H1 (cell line): ENCODE measurements around the gene CEP95. TPM values are rescaled to one million over a fixed set of nuclear protein-coding genes. Genes with fewer than 3 reads are reported as not detected.

ENCODE experiments used
- CTCF ChIA-PET: fragments of 300-600 bp; sonication (Branson Sonifier 250); formaldehyde crosslinking; loops from one replicate; lab custom pipeline; 2021; ENCODE audit not compliant: partially characterized antibody; lab: Charles Lee
- POLR2A ChIA-PET: fragments of 300-600 bp; sonication (Branson Sonifier 250); formaldehyde crosslinking; loops from one replicate; lab custom pipeline; 2021; ENCODE audit warnings: inconsistent platforms; ENCODE audit not compliant: partially characterized antibody; lab: Charles Lee
- DNase-seq, 2 experiments: peaks; one replicate each; pipeline versions ENCODE4 v3.0.0 to v3.0.0-alpha.2; 2010 to 2022; ENCODE audit warnings: low spot score in 2 of 2, low read depth in 1 of 2, mixed read lengths in 1 of 2
- FAIRE-seq: peaks from 2 replicates; lab custom pipeline; 2011; peaks lifted over from hg19 to GRCh38; lab: Jason Lieb, UNC
- H2AFZ ChIP-seq: 2 replicates; pipeline ENCODE4 v1.8.1; 2012; ENCODE audit warnings: low read length, inconsistent platforms
- H2AK5ac ChIP-seq: 2 replicates; pipeline ENCODE4 v1.6.1; 2013; ENCODE audit warnings: low read depth, low read length
- H2BK120ac ChIP-seq: replicated peaks from 2 replicates; pipeline ENCODE3; 2013; ENCODE audit warnings: low read depth, low read length, inconsistent platforms
- H2BK12ac ChIP-seq: 2 replicates; pipeline ENCODE4 v1.6.1; 2013; ENCODE audit warnings: low read depth, low read length
- H2BK15ac ChIP-seq: 2 replicates; pipeline ENCODE4 v1.6.1; 2013; ENCODE audit warnings: low read length
- H2BK20ac ChIP-seq: 2 replicates; pipeline ENCODE4 v1.6.1; 2013; ENCODE audit warnings: low read length
- H2BK5ac ChIP-seq: 2 replicates; pipeline ENCODE4 v1.6.1; 2013; ENCODE audit warnings: low read depth, low read length
- H3K14ac ChIP-seq: 2 replicates; pipeline ENCODE4 v1.6.1; 2013; ENCODE audit warnings: inconsistent platforms; ENCODE audit not compliant: insufficient read length
- H3K18ac ChIP-seq: 2 replicates; pipeline ENCODE4 v1.6.1; 2013; ENCODE audit warnings: low read length; ENCODE audit errors: extremely low read depth
- H3K23ac ChIP-seq: 2 replicates; pipeline ENCODE4 v1.6.1; 2013; ENCODE audit warnings: inconsistent platforms; ENCODE audit not compliant: insufficient read length
- H3K23me2 ChIP-seq: 2 replicates; pipeline ENCODE4 v1.6.1; 2013; ENCODE audit warnings: low read depth, low read length
- H3K27ac ChIP-seq: 2 replicates; pipeline ENCODE4 v1.6.1; 2011; ENCODE audit warnings: low read depth, low read length, inconsistent platforms
- H3K27me3 ChIP-seq, 4 experiments: replicated peaks in 1 of 4; 1 replicate in 1 of 4; 2 replicates in 3 of 4; pipeline versions ENCODE4 v1.6.1 to v1.8.1; 2011 to 2013; ENCODE audit warnings: low read length in 3 of 4, mild to moderate bottlenecking in 3 of 4, inconsistent platforms in 2 of 4, mixed read lengths in 2 of 4, moderate library complexity in 1 of 4; ENCODE audit not compliant: control insufficient read depth in 3 of 4, insufficient read depth in 3 of 4; ENCODE audit errors: extremely low read depth in 1 of 4
- H3K36me3 ChIP-seq, 4 experiments: 2 replicates each; pipeline versions ENCODE4 v1.6.1 to v1.8.1; 2011 to 2013; ENCODE audit warnings: mild to moderate bottlenecking in 4 of 4, low read length in 3 of 4, moderate library complexity in 2 of 4, control low read depth in 1 of 4, inconsistent platforms in 1 of 4; ENCODE audit not compliant: insufficient read depth in 4 of 4, control insufficient read depth in 2 of 4
- H3K4ac ChIP-seq: replicated peaks from 2 replicates; pipeline ENCODE3; 2013; ENCODE audit warnings: low read length, low read depth, mixed read lengths, inconsistent platforms; ENCODE audit not compliant: insufficient read length
- H3K4me1 ChIP-seq, 4 experiments: replicated peaks in 1 of 4; 1 replicate in 1 of 4; 2 replicates in 3 of 4; pipeline versions ENCODE4 v1.6.1 to v1.8.1; 2011 to 2013; ENCODE audit warnings: low read length in 3 of 4, inconsistent platforms in 2 of 4, mixed read lengths in 1 of 4; ENCODE audit not compliant: insufficient read depth in 4 of 4, control insufficient read depth in 3 of 4
- H3K4me2 ChIP-seq, 2 experiments: 2 replicates each; pipeline versions ENCODE4 v1.6.1 to v1.8.1; 2011 to 2013; ENCODE audit warnings: low read depth in 2 of 2, low read length in 2 of 2, control low read depth in 1 of 2, inconsistent platforms in 1 of 2, mild to moderate bottlenecking in 1 of 2; ENCODE audit not compliant: insufficient read depth in 1 of 2
- H3K4me3 ChIP-seq, 4 experiments: fragments of 200-600, 300-600 bp in 1 of 4; sonication (generic), shearing (Covaris generic), sonication (Bioruptor Twin) in 1 of 4; 2 replicates each; pipeline versions ENCODE4 v1.5.1 to v1.8.1; 2011 to 2016; ENCODE audit warnings: low read length in 4 of 4, low read depth in 3 of 4, control low read depth in 2 of 4, inconsistent platforms in 2 of 4, mild to moderate bottlenecking in 2 of 4, mixed read lengths in 1 of 4, moderate library complexity in 1 of 4; ENCODE audit not compliant: insufficient read depth in 2 of 4; ENCODE audit errors: extremely low read depth in 1 of 4
- H3K56ac ChIP-seq: replicated peaks from 2 replicates; pipeline ENCODE3; 2013; ENCODE audit warnings: low read depth, mild to moderate bottlenecking, mixed read lengths, low read length, inconsistent platforms; ENCODE audit not compliant: insufficient read length
- H3K79me1 ChIP-seq: 2 replicates; pipeline ENCODE4 v1.6.1; 2013; ENCODE audit warnings: low read depth, low read length, control low read depth
- H3K79me2 ChIP-seq, 2 experiments: 2 replicates each; pipeline versions ENCODE4 v1.6.1 to v1.8.1; 2012 to 2013; ENCODE audit warnings: low read length in 2 of 2, mild to moderate bottlenecking in 2 of 2, inconsistent platforms in 1 of 2; ENCODE audit not compliant: insufficient read depth in 2 of 2, control insufficient read depth in 1 of 2
- H3K9ac ChIP-seq, 4 experiments: replicated peaks in 1 of 4; 1 replicate in 1 of 4; 2 replicates in 3 of 4; pipeline versions ENCODE4 v1.6.1 to v1.8.1; 2011 to 2013; ENCODE audit warnings: low read depth in 3 of 4, low read length in 3 of 4, control low read depth in 2 of 4, mild to moderate bottlenecking in 2 of 4, moderate library complexity in 2 of 4, inconsistent platforms in 1 of 4; ENCODE audit errors: extremely low read depth in 1 of 4
- H3K9me3 ChIP-seq, 2 experiments: 2 replicates each; pipeline versions ENCODE4 v1.6.1 to v1.8.1; 2012 to 2013; ENCODE audit warnings: mild to moderate bottlenecking in 2 of 2, moderate library complexity in 2 of 2, control low read depth in 1 of 2, inconsistent platforms in 1 of 2, low read depth in 1 of 2, low read length in 1 of 2, mixed read lengths in 1 of 2; ENCODE audit not compliant: insufficient read depth in 2 of 2
- H4K20me1 ChIP-seq, 2 experiments: replicated peaks in 1 of 2; 2 replicates each; pipeline versions ENCODE3 to v1.8.1; 2011 to 2013; ENCODE audit warnings: inconsistent platforms in 2 of 2, low read length in 2 of 2, mild to moderate bottlenecking in 1 of 2; ENCODE audit not compliant: insufficient read depth in 2 of 2, control insufficient read depth in 1 of 2
- H4K5ac ChIP-seq: 2 replicates; pipeline ENCODE4 v1.6.1; 2013; ENCODE audit warnings: low read length, low read depth, mixed read lengths, inconsistent platforms; ENCODE audit not compliant: insufficient read length
- H4K8ac ChIP-seq: 2 replicates; pipeline ENCODE4 v1.8.0; 2013; ENCODE audit warnings: mild to moderate bottlenecking, moderate library complexity, low read length, inconsistent platforms; ENCODE audit not compliant: insufficient read depth; ENCODE audit errors: extremely low read depth
- H4K91ac ChIP-seq: replicated peaks from 2 replicates; pipeline ENCODE3; 2013; ENCODE audit warnings: low read length, mixed read lengths, inconsistent platforms; ENCODE audit not compliant: insufficient read length
- WGBS, 2 experiments: shearing (Covaris generic) in 1 of 2; methylation state at CpG; one replicate each; pipeline versions ENCODE4 v1.1.6 to v1.1.7; 2013 to 2015; ENCODE audit warnings: low lambda C conversion rate in 2 of 2, mixed read lengths in 2 of 2, inconsistent platforms in 1 of 2, low coverage in 1 of 2, missing lambda C conversion rate in 1 of 2; ENCODE audit not compliant: insufficient replicate concordance in 2 of 2, insufficient coverage in 1 of 2, insufficient read length in 1 of 2; ENCODE audit errors: extremely low coverage in 1 of 2, missing lambda C conversion rate in 1 of 2; 5-methylcytosine and 5-hydroxymethylcytosine counted together
- polyA plus RNA-seq, 7 experiments: library from polyadenylated mRNA; depleted of rRNA in 3 of 7; stranded (reverse) in 5 of 7; unstranded in 2 of 7; fragments of >200 nt in 5 of 7; fragments of 200-250 nt in 2 of 7; gene quantifications; 1 replicate in 5 of 7; 2 replicates in 1 of 7; 4 replicates in 1 of 7; pipeline versions ENCODE4 v1.2.1 to v1.2.3, GENCODE V29; 2011 to 2013; ENCODE audit warnings: missing spikeins in 2 of 7, mixed read lengths in 2 of 7
- total RNA-seq: library from RNA; stranded (reverse); fragmentation: NEBNext Ultra II Directional; extraction: Animal tissue kit (Norgen Biotek cat#: 25700); gene quantifications from 2 replicates; pipeline ENCODE4 v1.2.1, GENCODE V29; 2021

Gene CEP95
- total and polyA plus RNA-seq, 2 of the 8 experiments (the other 6 are each of a cell fraction or from before 2014, with no cell fraction given): 22.3 to 51.5 TPM

- H3K9ac ChIP-seq: no peak overlapping the region
- ChIA-PET POLR2A (interaction anchor here (2.1 to 2.5 kb wide), 2 partner anchors 11 to 30 kb away, joined by 7 to 26 read pairs; partner anchors contain the start of gene POLG2), CTCF (interaction anchor here (2.4 kb wide), 1 partner anchor 17 kb away, joined by 11 read pairs; no protein-coding TSS in a partner anchor)
- H3K56ac ChIP-seq: no peak overlapping the region
- 89% methylated on average over 2 of the region's 2 CpGs; no CpG with 5 or more reads in 1 of the 2 experiments for WGBS, 2 experiments
- no peak overlapping the region for H3K4ac ChIP-seq
- no peak overlapping the region for H2BK12ac ChIP-seq
- no peak overlapping the region for H4K5ac ChIP-seq
- H2BK120ac ChIP-seq: no peak overlapping the region
- peak overlapping the region in 1 of 4 experiments; percentile 95; a peak in 3 of 8 replicates for H3K4me3 ChIP-seq
- H4K91ac ChIP-seq: no peak overlapping the region
- FAIRE-seq: no peak
- no peaks in the 10 kb centered on the region for H3K27me3 ChIP-seq
- DNase-seq: no peak
- H3K23ac ChIP-seq: no peak overlapping the region
- H3K4me2 ChIP-seq: peak overlapping the region; percentile 83 to 85
- no peaks in the 10 kb centered on the region for H3K79me1 ChIP-seq
- H4K20me1 ChIP-seq: peaks cover 5 to 16% of the 10 kb centered on the region in 2 experiments
- H3K36me3 ChIP-seq: peaks cover 6 to 61% (median 30%) of the 10 kb centered on the region in 4 experiments
- no peak overlapping the region for H2BK5ac ChIP-seq
- H3K18ac ChIP-seq: no peak overlapping the region
- H3K79me2 ChIP-seq: peaks cover 31 to 85% of the 10 kb centered on the region in 2 experiments
- H3K4me1 ChIP-seq: peaks cover 0 to 11% (median 2%) of the 10 kb centered on the region in 4 experiments; a peak in 5 of 7 replicates
- H4K8ac ChIP-seq: no peak overlapping the region
- no peak overlapping the region for H2BK20ac ChIP-seq
- no peak overlapping the region for H2AFZ ChIP-seq
- H3K23me2 ChIP-seq: peaks cover 4% of the 10 kb centered on the region; the same call in 1 of the 2 replicates
- H2BK15ac ChIP-seq: no peak overlapping the region
- H3K14ac ChIP-seq: no peak overlapping the region
- no peak overlapping the region for H3K27ac ChIP-seq
- no peaks in the 10 kb centered on the region for H3K9me3 ChIP-seq
- H2AK5ac ChIP-seq: no peak overlapping the region
These were observed 1.9 kb downstream of the CEP95 start for GRCh38 chr17:64508683-64509082.
